Measurements from ENCODE around the gene CNGB1.
"Not testable (repeated sequence)": the region's sequence is repeated elsewhere in the genome, so short reads cannot be mapped to it uniquely, and the experiment has no call there.

Gene CNGB1

GRCh38 chr16:57996406-57997175 lies 25.7 kb upstream of the CNGB1 start:
- DNase-seq = no peak

- DNase-seq = no peak
These were observed 24.9 kb upstream of the CNGB1 start for GRCh38 chr16:57995721-57996405.

GRCh38 chr16:57994778-57995177 lies 23.9 kb upstream of the CNGB1 start:
- peak; percentile 83 for DNase-seq

DNA sequence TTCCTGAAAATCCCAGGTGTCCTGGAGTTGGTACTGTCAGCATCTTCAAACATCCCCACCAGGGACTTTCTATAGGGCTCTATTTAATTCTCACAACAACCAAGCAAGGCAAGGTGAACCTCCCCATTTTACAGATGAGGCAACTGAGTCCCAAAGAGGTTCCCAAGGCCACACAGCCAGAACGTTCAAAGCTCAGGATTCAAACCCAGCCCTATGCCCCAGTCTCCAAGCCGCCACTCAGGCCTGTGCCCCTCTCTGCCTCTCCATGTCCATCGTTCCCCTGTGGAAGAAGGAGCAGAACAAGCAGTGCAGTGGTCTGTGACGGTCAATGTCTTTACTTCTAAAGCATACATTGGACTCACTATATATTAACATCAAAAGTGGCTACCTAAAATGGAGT lies 23.4 kb upstream of the CNGB1 start:
- DNase-seq = no peak

DNA sequence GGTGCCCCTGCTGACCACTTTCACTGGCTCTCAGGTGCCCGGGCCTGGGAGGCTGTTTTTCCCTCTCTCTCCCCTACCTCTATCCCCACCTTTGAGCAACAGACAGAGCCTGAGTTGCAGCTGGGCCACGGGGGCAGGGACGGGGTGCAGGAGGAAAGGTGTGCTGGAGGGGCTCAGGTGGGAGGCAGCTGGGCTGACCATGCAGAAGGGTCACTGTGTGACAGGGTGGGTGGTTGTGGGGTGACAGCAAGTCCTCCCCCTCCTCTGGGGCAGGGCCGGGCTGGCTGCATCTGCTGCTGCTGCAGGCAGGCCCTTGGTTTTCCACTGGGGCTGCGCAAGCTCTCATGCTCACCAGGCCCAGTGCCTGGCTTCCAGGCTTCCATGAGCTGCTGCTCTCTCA lies 23.0 kb upstream of the CNGB1 start:
- DNase-seq = no peak

DNA sequence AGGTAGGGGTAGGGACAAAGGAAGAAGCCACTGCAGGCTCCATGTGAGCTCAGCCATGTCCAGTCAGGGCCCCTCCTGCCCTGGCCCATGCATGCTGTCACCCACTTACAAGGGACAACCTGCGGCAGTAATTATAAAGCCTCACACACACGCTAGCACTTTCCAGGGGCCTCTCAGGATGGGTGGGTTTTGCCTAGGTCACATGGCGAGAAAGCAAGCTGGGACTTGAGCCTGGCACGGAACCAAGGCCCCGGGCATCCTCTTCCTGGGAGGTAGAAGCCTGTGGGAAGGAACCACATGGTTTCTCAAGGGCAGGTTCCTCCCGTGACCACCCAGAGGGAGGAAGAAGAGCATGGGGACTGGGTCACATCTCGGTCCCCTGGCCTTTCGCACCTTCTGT lies 22.5 kb upstream of the CNGB1 start:
- no peak for DNase-seq

DNA sequence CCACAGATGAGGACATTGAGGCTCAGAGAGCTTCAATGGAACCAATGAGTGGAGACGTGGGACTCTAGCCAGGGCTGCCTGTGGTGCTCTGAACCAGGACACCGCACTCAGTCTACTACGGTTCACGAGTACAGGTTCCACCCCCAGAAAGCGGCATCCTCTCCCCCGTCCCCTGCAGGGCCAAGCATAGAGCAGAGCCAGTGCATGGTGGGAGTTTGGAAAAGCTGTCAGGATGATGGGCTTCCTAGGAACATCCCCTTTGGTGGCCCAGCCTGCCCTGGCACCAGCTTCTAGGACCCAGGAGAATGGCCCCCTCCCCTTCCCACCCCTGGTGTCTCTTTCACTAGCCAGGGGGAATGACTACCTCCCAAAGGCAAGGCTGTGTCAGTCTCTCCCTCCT lies 21.2 kb upstream of the CNGB1 start:
- no peak for DNase-seq

GRCh38 chr16:57991551-57992059 lies 20.7 kb upstream of the CNGB1 start:
- no peak for DNase-seq

DNA sequence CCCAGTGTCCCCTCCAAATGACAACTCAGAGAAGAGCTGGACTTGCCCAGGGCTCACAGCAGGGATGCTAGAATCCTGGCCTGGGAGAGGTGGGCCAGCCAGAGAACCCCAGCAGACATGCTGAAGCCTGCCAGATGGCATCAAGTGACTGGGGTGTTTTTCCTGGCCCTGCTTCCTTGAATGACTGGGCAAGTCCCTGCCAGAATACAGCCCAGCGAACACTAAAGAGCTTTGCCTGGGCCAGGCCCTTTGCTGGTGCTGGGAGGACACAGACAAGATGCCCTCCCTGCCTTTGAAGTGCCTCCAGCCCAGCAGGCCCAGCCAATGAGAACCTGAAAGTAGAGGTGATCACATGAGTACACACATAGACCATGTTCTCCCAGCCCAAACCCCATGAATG lies 18.0 kb upstream of the CNGB1 start:
- no peak for DNase-seq

- DNase-seq = no peak
These were observed 16.7 kb upstream of the CNGB1 start for GRCh38 chr16:57987441-57988177.

DNA sequence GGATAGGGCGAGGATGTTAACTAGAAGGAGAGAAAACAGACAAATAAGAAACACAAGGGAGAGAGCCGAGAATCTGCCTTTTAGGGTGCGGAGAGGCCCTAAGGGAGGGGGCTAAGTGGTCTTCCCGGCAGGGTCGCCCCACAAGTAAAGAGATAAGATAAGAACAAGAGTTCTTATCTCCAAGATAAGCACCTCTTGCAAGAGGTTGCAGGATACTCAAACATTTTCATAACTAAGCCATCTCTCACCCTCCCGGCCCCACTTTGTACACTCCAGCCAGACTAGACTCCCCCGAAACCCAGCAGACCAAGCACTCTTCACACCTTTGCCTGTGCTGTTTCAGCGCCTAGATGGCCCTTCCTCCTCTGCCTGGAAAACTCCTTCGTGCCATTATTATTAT lies 15.3 kb upstream of the CNGB1 start:
- DNase-seq = no peak

DNA sequence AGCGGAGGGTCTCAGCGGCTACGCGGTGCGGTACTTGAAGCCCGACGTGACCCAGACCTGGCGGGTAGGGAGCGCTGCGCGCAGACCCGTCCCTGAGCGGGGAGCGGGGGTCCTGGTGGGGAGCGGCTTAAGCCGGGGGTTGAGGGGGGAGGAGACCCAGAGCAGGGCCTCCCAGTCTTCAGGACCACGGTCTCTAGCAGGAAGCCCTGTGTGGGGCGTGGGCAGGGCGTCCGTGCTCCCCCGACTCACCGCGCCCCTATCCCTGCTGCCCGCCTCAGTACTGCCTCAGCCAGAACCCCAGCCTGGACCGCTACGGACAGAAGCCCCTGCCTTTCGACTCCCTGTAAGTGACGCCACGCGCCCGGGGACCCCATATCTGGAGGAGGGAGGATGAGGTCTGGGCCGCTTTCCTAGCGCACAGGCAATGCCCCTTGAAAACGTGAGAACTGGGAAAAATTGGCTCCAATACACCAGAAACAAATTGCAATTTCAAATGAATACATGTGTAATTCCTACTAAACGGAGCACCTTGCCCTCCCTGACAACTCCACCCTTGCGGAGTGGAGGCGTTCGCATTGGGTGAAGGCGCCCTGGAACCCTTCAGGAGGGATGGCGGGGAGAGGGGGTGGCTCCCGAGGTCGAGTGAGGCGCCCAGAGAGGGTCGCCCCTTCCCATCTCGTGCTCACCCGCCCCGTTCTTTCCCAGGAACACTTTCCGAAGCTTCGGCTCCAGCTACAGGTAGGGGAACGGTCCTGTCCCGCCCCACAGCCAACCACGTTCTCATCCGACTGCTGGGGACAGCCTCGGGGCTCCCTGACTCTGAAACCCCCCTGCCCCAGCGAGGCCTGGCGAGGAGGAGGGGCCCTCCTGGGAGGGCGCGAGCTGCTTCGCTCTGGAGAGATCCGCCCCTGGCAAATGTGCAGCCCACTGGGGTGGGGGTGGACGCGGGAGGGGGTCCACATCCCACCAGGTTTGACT lies 14.6 kb upstream of the CNGB1 start:
- peak; percentile 18 for DNase-seq

- peak; percentile 94 for DNase-seq
These were observed 13.7 kb upstream of the CNGB1 start for GRCh38 chr16:57984443-57985203.

GRCh38 chr16:57982385-57982784 lies 11.5 kb upstream of the CNGB1 start:
- no peak for DNase-seq

DNA sequence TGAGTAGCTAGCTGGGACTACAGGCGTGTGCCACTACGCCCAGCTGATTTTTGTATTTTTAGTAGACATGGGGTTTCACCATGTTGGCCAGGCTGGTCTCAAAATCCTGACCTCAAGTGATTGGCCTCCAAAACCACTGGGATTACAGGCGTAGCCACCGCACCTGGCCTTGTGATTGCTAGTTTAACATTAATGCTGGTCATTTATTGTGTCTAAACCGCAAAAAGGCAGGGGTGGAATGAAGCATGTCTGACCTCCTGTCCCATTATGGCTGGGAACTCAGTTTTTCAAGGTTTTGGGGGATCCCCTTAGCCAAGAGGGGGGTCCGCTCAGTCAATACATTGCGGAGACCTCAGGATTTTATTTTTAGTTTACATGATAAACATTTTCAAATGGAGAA lies 10.7 kb upstream of the CNGB1 start:
- no peak for DNase-seq

DNA sequence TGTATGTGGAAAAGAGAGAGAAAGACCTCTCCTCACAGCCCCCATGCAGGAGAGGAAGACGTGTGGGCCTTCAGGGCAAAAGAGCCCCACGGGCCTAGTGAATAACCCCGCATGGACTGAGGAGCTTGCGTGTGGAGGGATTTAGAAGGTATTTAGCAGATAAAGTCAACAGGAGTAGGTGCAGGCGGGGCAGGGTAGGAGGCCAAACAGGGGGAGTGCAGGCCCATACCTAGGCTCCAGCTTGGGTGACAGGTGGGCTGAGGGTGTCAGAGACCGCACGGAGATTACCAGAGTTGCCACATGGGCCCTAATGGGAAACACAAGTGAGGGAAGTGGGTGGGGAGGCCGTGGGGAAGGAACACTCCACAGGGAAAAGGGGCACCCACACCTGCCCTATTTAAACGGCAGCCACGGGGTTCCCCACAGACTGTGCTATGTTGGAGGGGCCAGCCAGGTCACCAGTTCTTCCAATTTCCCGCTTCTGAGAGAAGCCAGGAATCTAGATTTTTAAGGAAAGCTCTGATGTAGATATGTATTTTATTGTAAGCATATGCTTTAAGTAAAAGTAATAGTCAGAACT lies 8.2 kb upstream of the CNGB1 start:
- no peak for DNase-seq

DNA sequence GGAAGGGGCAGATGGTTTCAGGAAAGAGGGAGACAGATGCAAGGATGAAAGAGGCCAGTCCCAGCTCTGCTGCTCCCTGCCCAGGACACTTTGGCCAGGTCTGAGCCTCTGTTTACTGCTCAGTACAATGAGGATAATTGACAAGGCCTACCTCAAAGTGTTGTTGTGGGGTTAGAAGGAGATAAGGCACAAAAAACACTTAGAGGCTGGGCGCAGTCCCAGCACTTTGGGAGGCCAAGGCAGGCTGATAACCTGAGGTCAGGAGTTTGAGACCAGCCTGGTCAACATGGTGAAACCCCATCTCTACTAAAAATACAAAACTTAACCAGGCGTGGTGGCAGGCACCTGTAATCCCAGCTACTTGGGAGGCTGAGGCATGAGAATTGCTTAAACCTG lies 7.1 kb upstream of the CNGB1 start:
- not testable (repeated sequence) for DNase-seq

DNA sequence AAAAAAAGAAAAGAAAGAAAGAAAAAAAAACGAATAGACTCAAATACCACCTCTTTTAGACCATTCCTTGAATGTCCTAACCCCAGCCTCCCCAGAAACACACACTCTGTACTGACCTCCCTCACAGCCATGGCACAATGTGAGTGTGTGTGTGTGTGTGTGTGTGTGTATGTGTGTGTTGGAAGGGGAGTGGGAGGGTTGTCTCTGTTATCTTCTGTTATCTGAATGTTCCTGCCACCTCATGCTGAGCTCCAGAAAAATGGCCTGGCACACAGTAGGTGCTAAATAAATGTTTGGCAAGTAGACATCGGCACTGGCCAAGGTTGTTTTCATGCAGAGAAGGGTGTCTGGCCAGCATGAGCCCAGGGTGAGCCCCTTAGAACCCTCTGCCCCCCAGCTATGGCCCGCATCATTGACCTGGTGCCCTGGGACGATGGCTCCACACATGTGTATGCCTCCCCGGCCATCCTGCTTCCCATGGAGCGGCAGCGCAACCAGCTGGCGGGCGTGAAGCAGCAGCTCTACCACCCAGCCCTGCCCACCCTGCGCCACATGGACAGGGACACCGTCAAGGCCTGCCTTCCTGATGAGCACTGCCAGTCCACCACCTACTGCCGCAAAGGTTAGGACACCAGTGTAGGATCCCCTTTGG lies 6.6 kb upstream of the CNGB1 start:
- peak; percentile 42 for DNase-seq

DNA sequence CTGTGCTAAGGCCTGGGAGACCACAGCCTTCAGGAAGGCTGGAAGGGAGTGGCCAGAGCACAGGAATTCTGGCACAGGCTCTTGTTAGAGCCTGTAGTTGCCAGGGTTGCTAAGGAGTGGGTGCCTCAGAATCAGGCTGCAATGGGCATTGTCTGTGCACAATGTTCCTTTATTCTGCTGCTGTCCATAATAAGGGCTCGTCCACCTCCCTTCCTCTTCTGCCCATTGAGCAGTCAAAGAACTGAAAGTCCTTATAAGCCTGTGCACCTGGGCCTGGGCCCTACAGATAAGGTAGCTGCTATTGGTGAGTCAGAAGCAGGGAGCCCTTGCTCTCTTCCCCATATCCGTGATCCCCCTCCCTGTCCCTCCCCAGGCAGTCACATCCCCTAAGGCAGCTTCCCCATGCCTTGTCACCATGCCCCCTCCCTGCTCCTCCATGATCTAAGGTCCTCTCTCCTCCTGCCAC lies 5.4 kb upstream of the CNGB1 start:
- peak; percentile 41 for DNase-seq

- no peak for DNase-seq
These were observed 1.4 kb upstream of the CNGB1 start for GRCh38 chr16:57972306-57972705.

DNA sequence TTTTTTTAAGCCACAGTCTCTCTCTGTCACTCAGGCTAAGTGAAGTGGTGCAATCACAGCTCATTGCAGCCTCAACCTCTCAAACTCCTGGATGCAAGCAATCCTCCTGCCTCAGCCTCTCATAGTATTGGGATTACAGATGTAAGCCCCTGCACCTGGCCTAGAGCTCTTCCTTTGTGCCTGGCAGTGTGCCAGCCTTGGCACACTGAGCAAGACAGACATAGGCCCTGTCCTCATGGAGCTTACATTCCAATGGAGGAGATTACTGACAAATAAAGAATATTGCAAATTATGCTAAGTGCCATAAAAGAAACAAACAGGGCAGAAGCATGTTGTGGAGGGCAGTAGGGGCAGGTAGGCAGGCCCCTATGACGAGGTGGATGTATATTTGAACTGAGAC lies 920 bp upstream of the CNGB1 start:
- DNase-seq = no peak
